ENCODE results near the gene ANO1.

The ANO1 gene

DNA sequence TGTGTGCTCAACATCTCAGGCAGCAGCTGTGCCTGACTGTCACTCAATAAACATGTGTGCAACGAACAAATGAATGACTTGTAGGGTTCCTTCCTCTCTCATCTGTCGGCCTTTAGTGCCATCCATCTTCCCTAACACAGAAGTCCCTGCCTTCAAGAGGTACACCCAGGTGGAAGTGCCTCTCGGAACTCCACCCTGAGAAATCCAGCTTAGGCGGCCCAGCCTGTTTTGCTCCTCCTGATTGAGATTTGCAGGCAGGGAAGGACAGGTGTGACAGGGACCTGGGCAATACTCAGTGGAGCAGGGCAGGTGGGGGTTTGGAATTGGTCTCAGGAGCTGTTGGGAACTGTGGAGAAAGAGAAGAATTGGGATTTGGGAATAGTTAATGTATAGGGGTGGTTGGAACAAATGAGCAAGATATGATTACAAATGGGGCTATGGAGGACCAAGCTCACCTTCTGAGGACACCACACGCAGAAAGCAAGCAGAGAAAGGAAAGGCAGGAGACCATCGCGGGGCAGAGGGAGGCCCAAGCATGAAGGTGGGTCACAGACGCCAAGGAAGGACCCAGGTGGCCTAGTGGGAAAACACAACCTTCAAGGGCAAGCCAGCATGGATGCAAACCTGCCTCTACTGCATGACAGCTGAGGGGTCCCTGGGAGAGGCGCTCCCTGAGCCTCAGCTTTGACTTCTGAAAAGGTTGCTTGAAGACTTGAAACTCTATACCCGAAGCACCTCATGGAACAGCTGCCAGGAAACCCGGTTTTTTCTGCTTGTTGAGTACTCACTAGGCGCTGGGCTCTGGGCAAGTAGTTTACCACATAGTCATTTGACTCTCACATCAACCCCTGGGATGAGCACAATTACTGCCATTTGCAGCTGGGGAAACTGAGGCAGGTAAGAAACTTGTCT, 40.9 kb upstream of the ANO1 start:
- TF ChIP-seq, protein P1, sequence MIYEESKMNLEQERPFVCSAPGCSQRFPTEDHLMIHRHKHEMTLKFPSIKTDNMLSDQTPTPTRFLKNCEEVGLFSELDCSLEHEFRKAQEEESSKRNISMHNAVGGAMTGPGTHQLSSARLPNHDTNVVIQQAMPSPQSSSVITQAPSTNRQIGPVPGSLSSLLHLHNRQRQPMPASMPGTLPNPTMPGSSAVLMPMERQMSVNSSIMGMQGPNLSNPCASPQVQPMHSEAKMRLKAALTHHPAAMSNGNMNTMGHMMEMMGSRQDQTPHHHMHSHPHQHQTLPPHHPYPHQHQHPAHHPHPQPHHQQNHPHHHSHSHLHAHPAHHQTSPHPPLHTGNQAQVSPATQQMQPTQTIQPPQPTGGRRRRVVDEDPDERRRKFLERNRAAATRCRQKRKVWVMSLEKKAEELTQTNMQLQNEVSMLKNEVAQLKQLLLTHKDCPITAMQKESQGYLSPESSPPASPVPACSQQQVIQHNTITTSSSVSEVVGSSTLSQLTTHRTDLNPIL (CRISPR knock-in tag; IDR thresholded peaks at IDR 0.05; ENCODE audit: low read depth) = no peak
- TF ChIP-seq TOX (CRISPR knock-in tag; IDR thresholded peaks at IDR 0.05; ENCODE audit: borderline replicate concordance) (no peak), PPARA (CRISPR knock-in tag; IDR thresholded peaks at IDR 0.05; ENCODE audit: borderline replicate concordance) (no peak), GLIS3 (CRISPR knock-in tag; IDR thresholded peaks at IDR 0.05) (no peak), ZNF8 (CRISPR knock-in tag; IDR thresholded peaks at IDR 0.05) (no peak), ZC3H10 (CRISPR knock-in tag; IDR thresholded peaks at IDR 0.05) (no peak), TCF4 (CRISPR knock-in tag; IDR thresholded peaks at IDR 0.05; ENCODE audit: borderline replicate concordance) (no peak), ESRRG (CRISPR knock-in tag; IDR thresholded peaks at IDR 0.05) (no peak), ISL1 (CRISPR knock-in tag; IDR thresholded peaks at IDR 0.05) (no peak), CSDC2 (CRISPR knock-in tag; IDR thresholded peaks at IDR 0.05) (no peak), ZNF565 (CRISPR knock-in tag; conservative IDR thresholded peaks at IDR 0.05; ENCODE audit: low read depth) (no peak), ZNF70 (CRISPR knock-in tag; IDR thresholded peaks at IDR 0.05) (no peak), BACH2 (CRISPR knock-in tag; IDR thresholded peaks at IDR 0.05; ENCODE audit: borderline replicate concordance) (no peak), ZFP3 (CRISPR knock-in tag; IDR thresholded peaks at IDR 0.05) (no peak), OSR1 (CRISPR knock-in tag; IDR thresholded peaks at IDR 0.05) (no peak)
- TF ChIP-seq, protein P2, sequence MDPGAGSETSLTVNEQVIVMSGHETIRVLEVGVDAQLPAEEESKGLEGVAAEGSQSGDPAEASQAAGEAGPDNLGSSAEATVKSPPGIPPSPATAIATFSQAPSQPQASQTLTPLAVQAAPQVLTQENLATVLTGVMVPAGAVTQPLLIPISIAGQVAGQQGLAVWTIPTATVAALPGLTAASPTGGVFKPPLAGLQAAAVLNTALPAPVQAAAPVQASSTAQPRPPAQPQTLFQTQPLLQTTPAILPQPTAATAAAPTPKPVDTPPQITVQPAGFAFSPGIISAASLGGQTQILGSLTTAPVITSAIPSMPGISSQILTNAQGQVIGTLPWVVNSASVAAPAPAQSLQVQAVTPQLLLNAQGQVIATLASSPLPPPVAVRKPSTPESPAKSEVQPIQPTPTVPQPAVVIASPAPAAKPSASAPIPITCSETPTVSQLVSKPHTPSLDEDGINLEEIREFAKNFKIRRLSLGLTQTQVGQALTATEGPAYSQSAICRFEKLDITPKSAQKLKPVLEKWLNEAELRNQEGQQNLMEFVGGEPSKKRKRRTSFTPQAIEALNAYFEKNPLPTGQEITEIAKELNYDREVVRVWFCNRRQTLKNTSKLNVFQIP (CRISPR knock-in tag; IDR thresholded peaks at IDR 0.05; ENCODE audit: borderline replicate concordance, low read depth) = no peak
- TF ChIP-seq, protein P3, sequence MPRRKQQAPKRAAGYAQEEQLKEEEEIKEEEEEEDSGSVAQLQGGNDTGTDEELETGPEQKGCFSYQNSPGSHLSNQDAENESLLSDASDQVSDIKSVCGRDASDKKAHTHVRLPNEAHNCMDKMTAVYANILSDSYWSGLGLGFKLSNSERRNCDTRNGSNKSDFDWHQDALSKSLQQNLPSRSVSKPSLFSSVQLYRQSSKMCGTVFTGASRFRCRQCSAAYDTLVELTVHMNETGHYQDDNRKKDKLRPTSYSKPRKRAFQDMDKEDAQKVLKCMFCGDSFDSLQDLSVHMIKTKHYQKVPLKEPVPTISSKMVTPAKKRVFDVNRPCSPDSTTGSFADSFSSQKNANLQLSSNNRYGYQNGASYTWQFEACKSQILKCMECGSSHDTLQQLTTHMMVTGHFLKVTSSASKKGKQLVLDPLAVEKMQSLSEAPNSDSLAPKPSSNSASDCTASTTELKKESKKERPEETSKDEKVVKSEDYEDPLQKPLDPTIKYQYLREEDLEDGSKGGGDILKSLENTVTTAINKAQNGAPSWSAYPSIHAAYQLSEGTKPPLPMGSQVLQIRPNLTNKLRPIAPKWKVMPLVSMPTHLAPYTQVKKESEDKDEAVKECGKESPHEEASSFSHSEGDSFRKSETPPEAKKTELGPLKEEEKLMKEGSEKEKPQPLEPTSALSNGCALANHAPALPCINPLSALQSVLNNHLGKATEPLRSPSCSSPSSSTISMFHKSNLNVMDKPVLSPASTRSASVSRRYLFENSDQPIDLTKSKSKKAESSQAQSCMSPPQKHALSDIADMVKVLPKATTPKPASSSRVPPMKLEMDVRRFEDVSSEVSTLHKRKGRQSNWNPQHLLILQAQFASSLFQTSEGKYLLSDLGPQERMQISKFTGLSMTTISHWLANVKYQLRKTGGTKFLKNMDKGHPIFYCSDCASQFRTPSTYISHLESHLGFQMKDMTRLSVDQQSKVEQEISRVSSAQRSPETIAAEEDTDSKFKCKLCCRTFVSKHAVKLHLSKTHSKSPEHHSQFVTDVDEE (CRISPR knock-in tag; IDR thresholded peaks at IDR 0.05) = no peak
- TF ChIP-seq, protein P4, sequence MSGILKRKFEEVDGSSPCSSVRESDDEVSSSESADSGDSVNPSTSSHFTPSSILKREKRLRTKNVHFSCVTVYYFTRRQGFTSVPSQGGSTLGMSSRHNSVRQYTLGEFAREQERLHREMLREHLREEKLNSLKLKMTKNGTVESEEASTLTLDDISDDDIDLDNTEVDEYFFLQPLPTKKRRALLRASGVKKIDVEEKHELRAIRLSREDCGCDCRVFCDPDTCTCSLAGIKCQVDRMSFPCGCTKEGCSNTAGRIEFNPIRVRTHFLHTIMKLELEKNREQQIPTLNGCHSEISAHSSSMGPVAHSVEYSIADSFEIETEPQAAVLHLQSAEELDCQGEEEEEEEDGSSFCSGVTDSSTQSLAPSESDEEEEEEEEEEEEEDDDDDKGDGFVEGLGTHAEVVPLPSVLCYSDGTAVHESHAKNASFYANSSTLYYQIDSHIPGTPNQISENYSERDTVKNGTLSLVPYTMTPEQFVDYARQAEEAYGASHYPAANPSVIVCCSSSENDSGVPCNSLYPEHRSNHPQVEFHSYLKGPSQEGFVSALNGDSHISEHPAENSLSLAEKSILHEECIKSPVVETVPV (CRISPR knock-in tag; IDR thresholded peaks at IDR 0.05) = no peak

DNA sequence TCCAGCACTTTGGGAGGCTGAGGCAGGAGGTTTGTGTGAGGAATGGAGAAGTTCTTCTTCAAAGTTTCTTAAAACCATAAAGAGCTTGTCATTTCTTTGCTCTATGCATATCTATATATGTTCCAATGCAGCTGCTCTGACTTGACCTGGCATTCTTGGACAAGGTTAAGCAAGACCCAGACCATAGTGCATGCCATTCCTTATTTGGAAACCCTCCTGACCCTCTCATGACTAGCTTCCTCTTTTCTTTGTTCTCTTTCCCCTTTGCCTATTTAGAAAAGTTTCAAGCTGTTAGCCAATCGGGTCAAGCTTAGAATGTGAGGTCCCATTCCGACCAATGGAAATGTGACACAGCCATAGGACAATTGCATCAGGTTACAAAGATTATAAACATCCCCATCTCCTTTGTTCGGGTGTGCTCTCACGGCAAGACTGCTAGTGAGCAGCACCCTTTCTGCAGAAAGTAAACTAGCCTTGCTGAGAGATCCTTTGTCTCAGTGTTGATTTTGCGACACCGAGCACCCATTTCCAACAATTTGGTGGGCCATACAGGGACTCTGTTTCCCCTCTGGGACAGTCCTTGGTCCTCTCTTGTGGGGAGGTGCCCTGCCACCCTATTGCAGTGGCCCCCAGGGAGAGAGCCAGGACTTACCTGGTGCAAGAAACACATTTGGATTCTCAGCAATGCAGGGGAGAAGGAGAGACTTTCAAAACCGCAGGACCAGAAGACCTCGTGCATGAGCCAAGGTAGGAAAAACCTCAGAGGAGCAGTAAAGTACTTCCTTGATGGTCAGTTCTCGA, 39.9 kb upstream of the ANO1 start:
- ATAC-seq = no peak
- TF ChIP-seq RARB (CRISPR knock-in tag; IDR thresholded peaks at IDR 0.05) = no peak
- no peak for TF ChIP-seq ARNTL (CRISPR knock-in tag; IDR thresholded peaks at IDR 0.05; ENCODE audit: borderline replicate concordance, low read depth)
- TF ChIP-seq ISL1 (CRISPR knock-in tag; IDR thresholded peaks at IDR 0.05) = no peak
- no peak for TF ChIP-seq BACH2 (CRISPR knock-in tag; IDR thresholded peaks at IDR 0.05; ENCODE audit: borderline replicate concordance)
- no peak for TF ChIP-seq PPARA (CRISPR knock-in tag; IDR thresholded peaks at IDR 0.05; ENCODE audit: borderline replicate concordance)
- TF ChIP-seq, protein P1 (CRISPR knock-in tag; IDR thresholded peaks at IDR 0.05; ENCODE audit: low read depth) = no peak
- no peak for TF ChIP-seq ZNF565 (CRISPR knock-in tag; conservative IDR thresholded peaks at IDR 0.05; ENCODE audit: low read depth)
- no peak for TF ChIP-seq ZFP3 (CRISPR knock-in tag; IDR thresholded peaks at IDR 0.05)
- TF ChIP-seq, protein P3 (CRISPR knock-in tag; IDR thresholded peaks at IDR 0.05) = no peak
- no peak for TF ChIP-seq SNAI2 (CRISPR knock-in tag; IDR thresholded peaks at IDR 0.05)
- no peak for TF ChIP-seq ESRRG (CRISPR knock-in tag; IDR thresholded peaks at IDR 0.05)
- TF ChIP-seq ZFP30 (CRISPR knock-in tag; IDR thresholded peaks at IDR 0.05) = no peak
- TF ChIP-seq TCF4 (CRISPR knock-in tag; IDR thresholded peaks at IDR 0.05; ENCODE audit: borderline replicate concordance) = no peak
- no peak for TF ChIP-seq ZC3H10 (CRISPR knock-in tag; IDR thresholded peaks at IDR 0.05)
- TF ChIP-seq, protein P4 (CRISPR knock-in tag; IDR thresholded peaks at IDR 0.05) = no peak

More for the DNA sequence above, 40.9 kb upstream of the ANO1 start:
- no peak for ATAC-seq

All from SK-N-SH treated with all-trans-retinoic acid at 6 μM for 48 hours (cell line).